HepG2 (cell line): Measurements from ENCODE around the gene TMEM238. TPM values are rescaled to one million over a fixed set of nuclear protein-coding genes. Genes with fewer than 3 reads are reported as not detected.

ENCODE experiments used
- CAMTA2 ChIP-seq: sonication (generic); formaldehyde crosslinking; IDR thresholded peaks from 2 replicates; pipeline ENCODE4 v1.4.0; 2020; ENCODE audit warnings: mild to moderate bottlenecking, missing genetic modification reagents, borderline replicate concordance
- CCAR2 ChIP-seq: fragments of 200-400 bp; formaldehyde crosslinking; optimal IDR thresholded peaks from 2 replicates; pipeline ENCODE3; 2018; ENCODE audit warnings: low read depth, mild to moderate bottlenecking, low read length, moderate library complexity
- ELF4 ChIP-seq: sonication (generic); formaldehyde crosslinking; IDR thresholded peaks from 2 replicates; pipeline ENCODE4 v1.5.0; 2020; ENCODE audit warnings: missing genetic modification reagents, mild to moderate bottlenecking, moderate library complexity, borderline replicate concordance
- ELK4 ChIP-seq: sonication (generic); formaldehyde crosslinking; IDR thresholded peaks from 2 replicates; pipeline ENCODE4 v1.9.0; 2021; ENCODE audit warnings: missing genetic modification reagents, borderline replicate concordance
- ERF ChIP-seq: IDR thresholded peaks from 2 replicates; pipeline ENCODE4 v1.6.1; 2018; ENCODE audit warnings: missing biosample characterization, missing genetic modification reagents
- FOXK1 ChIP-seq: sonication (generic); formaldehyde crosslinking; IDR thresholded peaks from 2 replicates; pipeline ENCODE4 v1.4.0; 2020; ENCODE audit warnings: low read depth, missing genetic modification reagents, borderline replicate concordance
- HDAC1 ChIP-seq: sonication (generic); formaldehyde crosslinking; IDR thresholded peaks from 2 replicates; pipeline ENCODE4 v1.5.1; 2020; ENCODE audit warnings: mild to moderate bottlenecking, missing genetic modification reagents
- HDAC2 ChIP-seq: sonication (generic); formaldehyde crosslinking; IDR thresholded peaks from 2 replicates; pipeline ENCODE4 v1.4.0; 2020; ENCODE audit warnings: missing genetic modification reagents
- KDM5A ChIP-seq: fragments of 200-600 bp; sonication (generic); IDR thresholded peaks from 2 replicates; pipeline ENCODE4 v1.7.0; 2018; ENCODE audit warnings: antibody characterized with exemption, mild to moderate bottlenecking, low read length, borderline replicate concordance
- MBD4 ChIP-seq: IDR thresholded peaks from 2 replicates; pipeline ENCODE4 v1.6.1; 2012; ENCODE audit warnings: low read length, inconsistent platforms, borderline replicate concordance
- MBNL3 ChIP-seq: fragments of 250-450 bp; sonication (Bioruptor Pico); conservative IDR thresholded peaks from 2 replicates; pipeline ENCODE4 v1.8.0; 2022; ENCODE audit warnings: mild to moderate bottlenecking, inconsistent platforms
- MED8 ChIP-seq: sonication (generic); formaldehyde crosslinking; IDR thresholded peaks from 2 replicates; pipeline ENCODE4 v1.8.1; 2023; ENCODE audit warnings: mild to moderate bottlenecking, missing genetic modification reagents; ENCODE audit not compliant: insufficient replicate concordance
- MYPOP ChIP-seq: sonication (generic); formaldehyde crosslinking; IDR thresholded peaks from 2 replicates; pipeline ENCODE4 v1.8.1; 2023; ENCODE audit warnings: mild to moderate bottlenecking, moderate library complexity, missing genetic modification reagents
- NKX3-1 ChIP-seq: sonication (generic); formaldehyde crosslinking; IDR thresholded peaks from 2 replicates; pipeline ENCODE4 v1.5.0; 2020; ENCODE audit warnings: missing genetic modification reagents
- PAF1 ChIP-seq: IDR thresholded peaks from 2 replicates; pipeline ENCODE4 v1.6.1; 2016; ENCODE audit warnings: missing genetic modification reagents, missing compliant biosample characterization
- POLR2A ChIP-seq, 2 experiments: IDR thresholded peaks; 2 replicates each; pipeline ENCODE4 v1.6.1; 2011; ENCODE audit warnings: low read depth in 2 of 2, low read length in 2 of 2, mild to moderate bottlenecking in 1 of 2, moderate library complexity in 1 of 2; ENCODE audit not compliant: insufficient read depth in 1 of 2
- RFX5 ChIP-seq: IDR thresholded peaks from 2 replicates; pipeline ENCODE4 v1.6.1; 2011; ENCODE audit warnings: low read depth, low read length, improper control_type of control experiment
- TFDP1 ChIP-seq: IDR thresholded peaks from 2 replicates; pipeline ENCODE4 v1.6.1; 2016; ENCODE audit warnings: missing compliant biosample characterization, missing genetic modification reagents, borderline replicate concordance
- ZBTB8A ChIP-seq: sonication (generic); formaldehyde crosslinking; IDR thresholded peaks from 2 replicates; pipeline ENCODE4 v1.4.0; 2020; ENCODE audit warnings: mild to moderate bottlenecking, low read depth, missing genetic modification reagents, borderline replicate concordance
- ZFP62 ChIP-seq: sonication (generic); formaldehyde crosslinking; IDR thresholded peaks from 2 replicates; pipeline ENCODE4 v1.4.0; 2020; ENCODE audit warnings: missing genetic modification reagents
- ZNF17 ChIP-seq: sonication (generic); formaldehyde crosslinking; IDR thresholded peaks from 2 replicates; pipeline ENCODE4 v1.5.0; 2020; ENCODE audit warnings: mild to moderate bottlenecking, missing genetic modification reagents
- ZNF253 ChIP-seq: sonication (generic); formaldehyde crosslinking; IDR thresholded peaks from 2 replicates; pipeline ENCODE4 v1.8.0; 2022; ENCODE audit warnings: mild to moderate bottlenecking, missing genetic modification reagents, borderline replicate concordance
- ZNF317 ChIP-seq: sonication (generic); formaldehyde crosslinking; IDR thresholded peaks from 2 replicates; pipeline ENCODE4 v1.5.0; 2020; ENCODE audit warnings: mild to moderate bottlenecking, missing genetic modification reagents
- ZNF496 ChIP-seq: sonication (generic); formaldehyde crosslinking; IDR thresholded peaks from 2 replicates; pipeline ENCODE4 v1.8.1; 2023; ENCODE audit warnings: mild to moderate bottlenecking, moderate library complexity, missing genetic modification reagents; ENCODE audit not compliant: insufficient replicate concordance
- ZNF543 ChIP-seq: sonication (generic); formaldehyde crosslinking; IDR thresholded peaks from 2 replicates; pipeline ENCODE4 v1.4.0; 2020; ENCODE audit warnings: mild to moderate bottlenecking, missing genetic modification reagents
- ZNF746 ChIP-seq: sonication (generic); formaldehyde crosslinking; IDR thresholded peaks from 2 replicates; pipeline ENCODE4 v1.8.0; 2022; ENCODE audit warnings: mild to moderate bottlenecking, missing genetic modification reagents
- ZNF768 ChIP-seq: sonication (generic); formaldehyde crosslinking; IDR thresholded peaks from 2 replicates; pipeline ENCODE4 v1.4.0; 2020; ENCODE audit warnings: missing genetic modification reagents
- ZNF792 ChIP-seq: IDR thresholded peaks from 2 replicates; pipeline ENCODE4 v1.6.1; 2016
- ZNF841 ChIP-seq: sonication (generic); formaldehyde crosslinking; IDR thresholded peaks from 2 replicates; pipeline ENCODE4 v1.8.1; 2023; ENCODE audit warnings: missing genetic modification reagents, borderline replicate concordance
- polyA plus RNA-seq, 8 experiments: library from polyadenylated mRNA; depleted of rRNA in 3 of 8; stranded (reverse) in 7 of 8; unstranded in 1 of 8; fragments of >200 nt; fragmentation: Illumina TruSeq in 4 of 8; extraction: Trizol in 4 of 8; gene quantifications; 2 replicates each; pipeline versions ENCODE4 v1.2.1 to v1.2.3, GENCODE V29; 2011 to 2016; ENCODE audit warnings: low read depth in 4 of 8, missing spikeins in 1 of 8, mixed read lengths in 1 of 8; ENCODE audit not compliant: insufficient read depth in 1 of 8
- total RNA-seq, 5 experiments: library from RNA; depleted of rRNA; stranded (reverse); fragments of >200 nt; fragmentation: Illumina TruSeq; extraction: Trizol; gene quantifications; 2 replicates each; pipeline ENCODE4 v1.2.3, GENCODE V29; 2016; ENCODE audit warnings: low read depth in 1 of 5

TMEM238 gene
- total and polyA plus RNA-seq, 2 of the 13 experiments (the other 11 are each of a cell fraction or from before 2014, with no cell fraction given): not detected

- TF ChIP-seq MED8 (CRISPR knock-in tag) (peak; percentile 73), ELK4 (CRISPR knock-in tag) (no peak; the same call in 1 of the 2 replicates), MYPOP (CRISPR knock-in tag) (peak; percentile 76; the same call in 1 of the 2 replicates), HDAC1 (CRISPR knock-in tag) (peak; percentile 85), TFDP1 (CRISPR knock-in tag) (peak; percentile 73; the same call in 1 of the 2 replicates), RFX5 (no peak), ZBTB8A (CRISPR knock-in tag) (no peak), FOXK1 (CRISPR knock-in tag) (peak; percentile 47; the same call in 1 of the 2 replicates), ZNF253 (CRISPR knock-in tag) (peak; percentile 68; the same call in 1 of the 2 replicates), ZNF768 (CRISPR knock-in tag) (peak; percentile 76), CAMTA2 (peak; percentile 55; the same call in 1 of the 2 replicates), POLR2A (IDR thresholded peaks at IDR 0.05; ENCODE audit: insufficient read depth in 1 of 2, low read depth in 2 of 2, low read length in 2 of 2) (peak; percentile 99 to 100), PAF1 (CRISPR knock-in tag) (no peak), ZNF17 (CRISPR knock-in tag) (no peak), MBD4 (no peak), HDAC2 (CRISPR knock-in tag) (no peak), KDM5A (no peak; the same call in 1 of the 2 replicates), NKX3-1 (no peak), ZNF317 (no peak; the same call in 1 of the 2 replicates), ZNF792 (CRISPR knock-in tag) (peak; percentile 72; the same call in 1 of the 2 replicates), ELF4 (CRISPR knock-in tag) (peak; percentile 31; the same call in 1 of the 2 replicates), ZNF543 (no peak), ERF (peak; percentile 80), ZNF496 (CRISPR knock-in tag) (no peak), ZFP62 (CRISPR knock-in tag) (no peak), CCAR2 (no peak), ZNF841 (CRISPR knock-in tag) (no peak), MBNL3 (CRISPR knock-in tag) (no peak), ZNF746 (peak; percentile 13; the same call in 1 of the 2 replicates)
Measured at GRCh38 chr19:55385724-55386492, 1.8 kb upstream of the TMEM238 start, which contains the start of gene RPL28 (continued).
